ENCODE data around the gene CA10.

CA10 gene

DNA sequence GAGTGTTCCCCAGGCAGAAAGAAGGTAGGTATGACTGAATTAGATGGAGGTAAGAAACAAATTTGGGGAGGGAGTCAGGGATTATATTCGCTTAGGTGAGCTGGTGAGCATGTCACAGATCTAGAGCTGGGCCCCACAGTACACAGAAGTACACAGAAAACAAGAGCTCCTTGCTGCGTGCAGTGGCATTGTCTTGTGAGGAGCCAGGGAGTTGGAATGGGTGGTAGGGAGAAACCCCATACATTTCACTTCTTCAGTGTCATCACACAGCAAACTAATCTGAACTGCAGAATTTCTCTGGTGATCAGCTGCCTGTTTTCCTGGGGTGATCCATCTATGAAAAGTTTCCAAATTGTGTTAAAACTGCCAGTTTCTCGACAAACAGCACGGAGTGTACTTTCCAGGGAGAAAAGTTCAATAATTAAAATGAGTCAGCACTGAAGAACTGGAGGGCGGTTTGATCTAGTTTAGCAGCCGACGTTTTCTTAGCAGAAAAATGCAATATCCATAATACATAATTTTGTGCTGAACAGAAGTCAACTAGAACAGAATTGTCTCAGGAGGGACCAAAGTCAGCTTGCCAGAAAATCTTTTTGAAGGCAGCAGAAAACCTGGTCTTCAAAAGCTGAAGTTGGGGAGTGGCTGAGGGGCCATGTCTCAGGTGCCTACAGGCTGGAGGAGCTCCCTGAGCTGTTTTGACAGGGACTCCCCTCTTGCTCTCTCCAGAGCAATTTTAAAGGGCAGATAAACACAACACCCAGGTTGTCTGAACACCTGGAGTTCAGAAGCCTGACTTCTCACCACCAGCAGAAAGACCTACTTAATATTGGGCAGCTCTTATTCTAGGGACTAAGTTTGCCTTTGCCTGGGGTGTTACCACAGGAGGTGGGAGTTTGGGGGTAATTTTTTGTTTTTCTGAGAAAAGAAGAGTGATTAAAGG lies 448.6 kb downstream of the CA10 start:
- Histone ChIP-seq H3K36me3 (ENCODE audit: control insufficient read depth, insufficient read depth, low read length) (no peaks in the 10 kb centered on the region), H3K4me3 (ENCODE audit: low read depth, low read length) (no peak overlapping the region), H3K4me1 (ENCODE audit: control insufficient read depth, insufficient read depth, low read length) (no peaks in the 10 kb centered on the region), H3K27me3 (ENCODE audit: control insufficient read depth, insufficient read depth, low read length) (no peaks in the 10 kb centered on the region), H3K27ac (ENCODE audit: low read depth, low read length) (no peak overlapping the region), H3K9ac (ENCODE audit: low read depth, low read length) (no peak overlapping the region), H3K9me3 (ENCODE audit: control insufficient read depth, insufficient read depth, low read length) (no peaks in the 10 kb centered on the region)

GRCh38 chr17:51707216-51707615 lies 451.3 kb downstream of the CA10 start:
- H3K36me3 ChIP-seq (ENCODE audit: control insufficient read depth, insufficient read depth, low read length): no peaks in the 10 kb centered on the region
- H3K4me1 ChIP-seq (ENCODE audit: control insufficient read depth, insufficient read depth, low read length): no peaks in the 10 kb centered on the region
- H3K27ac ChIP-seq (ENCODE audit: low read depth, low read length): no peak overlapping the region
- H3K9me3 ChIP-seq (ENCODE audit: control insufficient read depth, insufficient read depth, low read length): no peaks in the 10 kb centered on the region
- H3K27me3 ChIP-seq (ENCODE audit: control insufficient read depth, insufficient read depth, low read length): no peaks in the 10 kb centered on the region
- H3K4me3 ChIP-seq (ENCODE audit: low read depth, low read length): no peak overlapping the region
- H3K9ac ChIP-seq (ENCODE audit: low read depth, low read length): no peak overlapping the region

DNA sequence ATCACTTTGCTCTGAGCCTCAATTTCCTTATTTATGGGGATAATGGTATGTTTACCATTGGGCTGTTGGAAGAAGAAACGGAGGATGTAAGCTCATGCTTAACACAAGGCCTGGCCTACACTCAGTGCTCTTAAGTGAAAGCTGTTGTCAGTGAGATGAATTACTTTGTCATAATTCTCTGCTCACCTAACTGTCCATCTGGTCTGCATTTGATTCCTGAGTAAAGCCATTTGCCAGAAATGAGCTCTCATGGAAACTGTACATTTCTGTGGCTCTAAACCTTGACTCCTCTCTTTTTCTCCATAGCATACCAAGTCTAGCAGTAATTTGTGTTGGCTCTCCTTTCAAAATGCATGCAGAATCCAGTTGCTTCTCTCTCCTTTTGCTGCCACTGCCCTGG lies 452.4 kb downstream of the CA10 start:
- Histone ChIP-seq H3K4me3 (ENCODE audit: low read depth, low read length) (no peak overlapping the region), H3K27ac (ENCODE audit: low read depth, low read length) (no peak overlapping the region), H3K9me3 (ENCODE audit: control insufficient read depth, insufficient read depth, low read length) (no peaks in the 10 kb centered on the region), H3K27me3 (ENCODE audit: control insufficient read depth, insufficient read depth, low read length) (no peaks in the 10 kb centered on the region), H3K9ac (ENCODE audit: low read depth, low read length) (no peak overlapping the region), H3K4me1 (ENCODE audit: control insufficient read depth, insufficient read depth, low read length) (no peaks in the 10 kb centered on the region), H3K36me3 (ENCODE audit: control insufficient read depth, insufficient read depth, low read length) (no peaks in the 10 kb centered on the region)

DNA sequence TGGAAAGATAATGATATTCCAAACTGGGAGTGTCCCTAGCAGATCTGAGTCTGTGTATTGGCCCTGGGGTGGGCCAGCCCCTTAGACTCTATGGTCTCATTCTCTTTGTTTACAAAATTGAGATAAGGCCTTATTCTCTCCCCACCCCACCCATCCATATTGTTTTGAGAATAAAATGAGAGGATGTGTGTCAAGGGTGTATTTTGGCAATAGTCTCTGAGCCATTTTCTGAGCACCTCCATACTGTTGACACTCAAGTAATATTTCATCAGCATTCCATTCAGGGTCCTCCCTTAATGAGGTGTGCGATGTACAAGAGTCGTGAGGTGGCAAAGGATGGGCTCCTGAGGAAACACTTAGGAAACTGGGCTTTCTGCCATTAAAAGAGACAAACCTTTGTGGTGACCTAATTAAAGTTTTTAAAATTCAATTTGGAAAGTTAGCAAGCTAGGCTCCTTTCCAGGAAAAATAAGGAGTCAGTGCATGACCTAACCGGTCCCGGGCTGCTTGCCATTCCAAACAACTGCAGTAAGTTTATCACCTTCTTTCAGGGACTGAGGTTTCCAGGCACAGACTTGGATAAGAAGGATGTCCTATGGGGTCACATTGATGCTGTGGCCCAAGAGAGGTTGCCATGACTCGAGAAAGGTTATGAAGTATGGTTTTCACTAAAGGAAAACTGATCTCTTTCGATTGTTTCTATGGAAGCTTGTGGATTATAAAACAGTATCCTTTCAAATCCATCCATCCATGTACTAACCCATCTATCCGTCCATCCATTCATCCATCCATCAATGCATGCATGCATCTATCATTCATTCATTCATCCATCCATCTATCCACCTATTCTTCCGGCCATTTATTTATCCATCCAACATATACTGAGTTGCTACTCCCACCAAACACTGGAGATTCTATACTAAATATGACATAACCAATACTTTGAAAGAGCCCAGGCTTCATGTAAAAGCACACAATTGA lies 454.9 kb downstream of the CA10 start:
- no peaks in the 10 kb centered on the region for H3K27me3 ChIP-seq (ENCODE audit: control insufficient read depth, insufficient read depth, low read length)
- no peak overlapping the region for H3K4me3 ChIP-seq (ENCODE audit: low read depth, low read length)
- H3K9ac ChIP-seq (ENCODE audit: low read depth, low read length): no peak overlapping the region
- H3K9me3 ChIP-seq (ENCODE audit: control insufficient read depth, insufficient read depth, low read length): no peaks in the 10 kb centered on the region
- no peaks in the 10 kb centered on the region for H3K4me1 ChIP-seq (ENCODE audit: control insufficient read depth, insufficient read depth, low read length)
- H3K27ac ChIP-seq (ENCODE audit: low read depth, low read length): no peak overlapping the region
- no peaks in the 10 kb centered on the region for H3K36me3 ChIP-seq (ENCODE audit: control insufficient read depth, insufficient read depth, low read length)

- no peak overlapping the region for H3K9ac ChIP-seq (ENCODE audit: low read depth, low read length)
- H3K27ac ChIP-seq (ENCODE audit: low read depth, low read length): no peak overlapping the region
- H3K4me3 ChIP-seq (ENCODE audit: low read depth, low read length): no peak overlapping the region
- no peaks in the 10 kb centered on the region for H3K27me3 ChIP-seq (ENCODE audit: control insufficient read depth, insufficient read depth, low read length)
- H3K4me1 ChIP-seq (ENCODE audit: control insufficient read depth, insufficient read depth, low read length): no peaks in the 10 kb centered on the region
- no peaks in the 10 kb centered on the region for H3K9me3 ChIP-seq (ENCODE audit: control insufficient read depth, insufficient read depth, low read length)
- H3K36me3 ChIP-seq (ENCODE audit: control insufficient read depth, insufficient read depth, low read length): no peaks in the 10 kb centered on the region
These were observed 455.6 kb downstream of the CA10 start for GRCh38 chr17:51702963-51703360.

GRCh38 chr17:51701501-51701900 lies 457.0 kb downstream of the CA10 start:
- H3K27ac ChIP-seq (ENCODE audit: low read depth, low read length): no peak overlapping the region
- no peaks in the 10 kb centered on the region for H3K4me1 ChIP-seq (ENCODE audit: control insufficient read depth, insufficient read depth, low read length)
- no peaks in the 10 kb centered on the region for H3K9me3 ChIP-seq (ENCODE audit: control insufficient read depth, insufficient read depth, low read length)
- H3K36me3 ChIP-seq (ENCODE audit: control insufficient read depth, insufficient read depth, low read length): no peaks in the 10 kb centered on the region
- no peak overlapping the region for H3K4me3 ChIP-seq (ENCODE audit: low read depth, low read length)
- no peaks in the 10 kb centered on the region for H3K27me3 ChIP-seq (ENCODE audit: control insufficient read depth, insufficient read depth, low read length)
- H3K9ac ChIP-seq (ENCODE audit: low read depth, low read length): no peak overlapping the region

- no peak overlapping the region for H3K9ac ChIP-seq (ENCODE audit: low read depth, low read length)
- H3K36me3 ChIP-seq (ENCODE audit: control insufficient read depth, insufficient read depth, low read length): no peaks in the 10 kb centered on the region
- H3K4me3 ChIP-seq (ENCODE audit: low read depth, low read length): no peak overlapping the region
- no peak overlapping the region for H3K27ac ChIP-seq (ENCODE audit: low read depth, low read length)
- no peaks in the 10 kb centered on the region for H3K4me1 ChIP-seq (ENCODE audit: control insufficient read depth, insufficient read depth, low read length)
- H3K9me3 ChIP-seq (ENCODE audit: control insufficient read depth, insufficient read depth, low read length): no peaks in the 10 kb centered on the region
- no peaks in the 10 kb centered on the region for H3K27me3 ChIP-seq (ENCODE audit: control insufficient read depth, insufficient read depth, low read length)
These were observed 458.3 kb downstream of the CA10 start for GRCh38 chr17:51700011-51700760.

- no peaks in the 10 kb centered on the region for H3K4me1 ChIP-seq (ENCODE audit: control insufficient read depth, insufficient read depth, low read length)
- H3K36me3 ChIP-seq (ENCODE audit: control insufficient read depth, insufficient read depth, low read length): no peaks in the 10 kb centered on the region
- H3K9ac ChIP-seq (ENCODE audit: low read depth, low read length): no peak overlapping the region
- H3K27ac ChIP-seq (ENCODE audit: low read depth, low read length): no peak overlapping the region
- no peaks in the 10 kb centered on the region for H3K9me3 ChIP-seq (ENCODE audit: control insufficient read depth, insufficient read depth, low read length)
- no peaks in the 10 kb centered on the region for H3K27me3 ChIP-seq (ENCODE audit: control insufficient read depth, insufficient read depth, low read length)
- no peak overlapping the region for H3K4me3 ChIP-seq (ENCODE audit: low read depth, low read length)
These were observed 459.2 kb downstream of the CA10 start for GRCh38 chr17:51699303-51699702.

GRCh38 chr17:51692917-51693316 lies 465.6 kb downstream of the CA10 start:
- Histone ChIP-seq H3K36me3 (ENCODE audit: control insufficient read depth, insufficient read depth, low read length) (no peaks in the 10 kb centered on the region), H3K9ac (ENCODE audit: low read depth, low read length) (no peak overlapping the region), H3K4me3 (ENCODE audit: low read depth, low read length) (no peak overlapping the region), H3K27me3 (ENCODE audit: control insufficient read depth, insufficient read depth, low read length) (no peaks in the 10 kb centered on the region), H3K4me1 (ENCODE audit: control insufficient read depth, insufficient read depth, low read length) (no peaks in the 10 kb centered on the region), H3K9me3 (ENCODE audit: control insufficient read depth, insufficient read depth, low read length) (no peaks in the 10 kb centered on the region; the same call in 1 of the 2 replicates), H3K27ac (ENCODE audit: low read depth, low read length) (no peak overlapping the region)

DNA sequence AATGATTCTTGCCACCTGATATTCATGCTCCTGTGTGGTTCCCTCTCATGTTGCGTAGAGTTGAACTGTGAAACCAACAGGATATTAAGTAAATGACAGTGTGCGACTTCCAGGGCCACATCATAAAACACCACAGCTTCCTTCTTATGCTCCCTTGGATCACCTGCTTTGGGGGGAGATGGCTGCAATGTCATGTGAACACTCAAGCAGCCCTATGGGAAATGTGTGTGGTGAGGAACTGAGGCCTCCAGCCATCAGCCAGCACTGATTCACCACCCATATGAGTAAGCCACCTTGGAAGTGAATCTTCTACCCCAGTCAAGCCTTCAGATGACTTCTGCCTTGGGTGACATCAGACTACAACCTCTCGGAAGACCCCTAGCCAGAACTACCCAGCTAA lies 470.6 kb downstream of the CA10 start:
- no peaks in the 10 kb centered on the region; the same call in 1 of the 2 replicates for H3K9me3 ChIP-seq (ENCODE audit: control insufficient read depth, insufficient read depth, low read length)
- H3K4me1 ChIP-seq (ENCODE audit: control insufficient read depth, insufficient read depth, low read length): peaks cover 18% of the 10 kb centered on the region
- H3K27ac ChIP-seq (ENCODE audit: low read depth, low read length): no peak overlapping the region
- H3K4me3 ChIP-seq (ENCODE audit: low read depth, low read length): no peak overlapping the region
- peaks cover 10% of the 10 kb centered on the region; the same call in 1 of the 2 replicates for H3K27me3 ChIP-seq (ENCODE audit: control insufficient read depth, insufficient read depth, low read length)
- no peaks in the 10 kb centered on the region for H3K36me3 ChIP-seq (ENCODE audit: control insufficient read depth, insufficient read depth, low read length)
- H3K9ac ChIP-seq (ENCODE audit: low read depth, low read length): no peak overlapping the region

Data from HUES48 (cell line).